ENCODE data around the gene SPTLC2.

Gene SPTLC2

GRCh38 chr14:77457522-77458248 is 158.8 kb downstream of the SPTLC2 start, which contains the start of the genes AHSA1 and VIPAS39:
Gene AHSA1 (plus strand): TSS chr14:77458093. CDS start chr14:77458190, 97 bp downstream.
Gene VIPAS39 (minus strand): TSS chr14:77457601. CDS start chr14:77454102, 3,499 bp downstream.
- DNase-seq, result peak; percentile 95

GRCh38 chr14:77457115-77457521 is 159.3 kb downstream of the SPTLC2 start:
- no peak for DNase-seq
